HCT116 (cell line): ENCODE results near the gene VLDLR. TPM values are rescaled to one million over a fixed set of nuclear protein-coding genes. Genes with fewer than 3 reads are reported as not detected.

Experiments
- ATAC-seq: fragments of 200-7000 bp; cut with Tn5 transposase; 2 replicates; pipeline ENCODE4 v1.9.1; 2020; ENCODE audit warnings: mild to moderate bottlenecking, moderate library complexity
- BruUV-seq: library from RNA; stranded (reverse); fragments of 400-500 nt; replicated peaks from 2 replicates; lab custom pipeline; 2021; lab: Mats Ljungman, UMichigan
- CTCF ChIA-PET: fragments of 300-600 bp; sonication (Branson Sonifier 250); formaldehyde crosslinking; loops from one replicate; lab custom pipeline; 2021; ENCODE audit warnings: antibody characterized with exemption; lab: Charles Lee
- POLR2A ChIA-PET: fragments of 300-600, 350-600 bp; sonication (Branson Sonifier 250); formaldehyde crosslinking; loops from one replicate; lab custom pipeline; 2021; ENCODE audit warnings: antibody characterized with exemption; lab: Charles Lee
- RAD21 ChIA-PET, 2 experiments: fragments of 300-600 bp; sonication (Branson Sonifier 250); formaldehyde crosslinking; loops; one replicate each; lab custom pipeline; 2023; ENCODE audit warnings: low total read pairs in 2 of 2; ENCODE audit not compliant: uncharacterized antibody in 2 of 2, unreplicated experiment in 2 of 2, low non-redundant PET in 1 of 2; lab: Charles Lee
- DNase-seq: peaks from one replicate; pipeline ENCODE4 v3.0.0-alpha.2; 2010; ENCODE audit warnings: low read depth, low spot score
- H2AFZ ChIP-seq: fragments of 200-600 bp; shearing (Covaris generic), sonication (generic); 2 replicates; pipeline ENCODE4 v1.6.1; 2017; ENCODE audit warnings: low read depth, mixed run types, mixed read lengths, antibody characterized with exemption, low read length; ENCODE audit not compliant: poor library complexity, severe bottlenecking
- H3K27ac ChIP-seq: 2 replicates; pipeline ENCODE4 v1.5.1; 2012; ENCODE audit warnings: low read depth, low read length
- H3K27me3 ChIP-seq: fragments of 200-600 bp; sonication (generic); 2 replicates; pipeline ENCODE4 v1.6.1; 2016; ENCODE audit warnings: mixed run types, low read length, mixed read lengths; ENCODE audit not compliant: insufficient read depth
- H3K36me3 ChIP-seq, 2 experiments: fragments of 200-500 bp in 1 of 2; fragments of 200-600 bp in 1 of 2; sonication (Bioruptor generic) in 1 of 2; sonication (generic) in 1 of 2; 2 replicates each; pipeline versions ENCODE4 v1.5.1 to v1.6.1; 2014 to 2016; ENCODE audit warnings: low read length in 2 of 2, inconsistent platforms in 1 of 2, mixed read lengths in 1 of 2, mixed run types in 1 of 2; ENCODE audit not compliant: insufficient read depth in 2 of 2, control insufficient read depth in 1 of 2
- H3K4me1 ChIP-seq, 2 experiments: fragments of 200-600 bp in 1 of 2; sonication (generic) in 1 of 2; 2 replicates each; pipeline versions ENCODE4 v1.5.1 to v1.6.1; 2012 to 2017; ENCODE audit warnings: low read length in 2 of 2, inconsistent platforms in 1 of 2, mild to moderate bottlenecking in 1 of 2, mixed read lengths in 1 of 2, mixed run types in 1 of 2, moderate library complexity in 1 of 2; ENCODE audit not compliant: insufficient read depth in 2 of 2, control insufficient read depth in 1 of 2
- H3K4me2 ChIP-seq: fragments of 200-600 bp; sonication (generic); 2 replicates; pipeline ENCODE4 v1.6.1; 2017; ENCODE audit warnings: mixed run types, low read length, mixed read lengths
- H3K4me3 ChIP-seq, 2 experiments: fragments of 200-600 bp in 1 of 2; sonication (generic) in 1 of 2; replicated peaks in 1 of 2; 2 replicates each; pipeline ENCODE4 v1.5.1; 2011 to 2016; ENCODE audit warnings: low read length in 2 of 2, control low read depth in 1 of 2, low read depth in 1 of 2, mild to moderate bottlenecking in 1 of 2, mixed read lengths in 1 of 2, mixed run types in 1 of 2
- H3K79me2 ChIP-seq: fragments of 200-600 bp; sonication (generic); 2 replicates; pipeline ENCODE4 v1.6.1; 2017; ENCODE audit warnings: mild to moderate bottlenecking, mixed run types, low read length, moderate library complexity, mixed read lengths; ENCODE audit not compliant: insufficient read depth
- H3K9ac ChIP-seq: fragments of 200-600 bp; sonication (generic); 2 replicates; pipeline ENCODE4 v1.6.1; 2016; ENCODE audit warnings: low read length, mixed read lengths
- H3K9me2 ChIP-seq: fragments of 200-600 bp; sonication (generic), shearing (Covaris generic); 2 replicates; pipeline ENCODE4 v1.6.1; 2017; ENCODE audit warnings: mixed run types, mild to moderate bottlenecking, moderate library complexity; ENCODE audit not compliant: insufficient read depth
- H3K9me3 ChIP-seq, 2 experiments: fragments of 200-500 bp in 1 of 2; fragments of 200-600 bp in 1 of 2; sonication (Bioruptor generic) in 1 of 2; sonication (generic) in 1 of 2; 2 replicates each; pipeline ENCODE4 v1.6.1; 2014 to 2017; ENCODE audit warnings: low read length in 2 of 2, mixed read lengths in 2 of 2, inconsistent platforms in 1 of 2, low read depth in 1 of 2, mild to moderate bottlenecking in 1 of 2, mixed run types in 1 of 2, moderate library complexity in 1 of 2; ENCODE audit not compliant: control insufficient read depth in 1 of 2, insufficient read depth in 1 of 2
- H4K20me1 ChIP-seq: fragments of 200-600 bp; sonication (generic), shearing (Covaris generic); 2 replicates; pipeline ENCODE4 v1.6.1; 2017; ENCODE audit warnings: mixed run types, mild to moderate bottlenecking, moderate library complexity; ENCODE audit not compliant: insufficient read depth
- ATF3 ChIP-seq: IDR thresholded peaks from 2 replicates; pipeline ENCODE4 v1.6.1; 2012
- CEBPB ChIP-seq: IDR thresholded peaks from 2 replicates; pipeline ENCODE4 v1.6.1; 2012; ENCODE audit warnings: low read depth
- EGR1 ChIP-seq: IDR thresholded peaks from 2 replicates; pipeline ENCODE4 v1.6.1; 2012; ENCODE audit warnings: low read depth
- EZH2 ChIP-seq: fragments of 200-600 bp; sonication (generic); IDR thresholded peaks from 2 replicates; pipeline ENCODE4 v1.6.1; 2017; ENCODE audit warnings: antibody characterized with exemption, mixed run types
- EZH2phosphoT487 ChIP-seq: fragments of 200-600 bp; IDR thresholded peaks from 2 replicates; pipeline ENCODE4 v1.6.1; 2018; ENCODE audit warnings: antibody characterized with exemption, borderline replicate concordance
- JUND ChIP-seq: IDR thresholded peaks from 2 replicates; pipeline ENCODE4 v1.6.1; 2012
- MAX ChIP-seq: IDR thresholded peaks from 2 replicates; pipeline ENCODE4 v1.6.1; 2012
- POLR2A ChIP-seq: IDR thresholded peaks from 2 replicates; pipeline ENCODE4 v1.7.0; 2011; ENCODE audit warnings: borderline replicate concordance; ENCODE audit not compliant: insufficient read depth, insufficient read length; ENCODE audit errors: extremely low read depth
- POLR2AphosphoS5 ChIP-seq: IDR thresholded peaks from 2 replicates; pipeline ENCODE4 v1.6.1; 2011; ENCODE audit warnings: mild to moderate bottlenecking, low read depth, low read length, moderate library complexity
- RAD21 ChIP-seq: IDR thresholded peaks from 2 replicates; pipeline ENCODE4 v1.6.1; 2012; ENCODE audit warnings: low read depth, mild to moderate bottlenecking
- SIN3A ChIP-seq: IDR thresholded peaks from 2 replicates; pipeline ENCODE4 v1.6.1; 2012; ENCODE audit warnings: low read depth
- SP1 ChIP-seq: IDR thresholded peaks from 2 replicates; pipeline ENCODE4 v1.6.1; 2012; ENCODE audit warnings: low read depth
- SRF ChIP-seq: IDR thresholded peaks from 2 replicates; pipeline ENCODE4 v1.6.1; 2012; ENCODE audit warnings: low read depth
- TCF7L2 ChIP-seq: IDR thresholded peaks from 2 replicates; pipeline ENCODE4 v1.7.0; 2011; ENCODE audit warnings: borderline replicate concordance, inconsistent platforms; ENCODE audit not compliant: insufficient read depth, insufficient read length; ENCODE audit errors: extremely low read depth
- YY1 ChIP-seq: IDR thresholded peaks from 2 replicates; pipeline ENCODE4 v1.6.1; 2011; ENCODE audit warnings: low read length, low read depth, moderate library complexity, mild to moderate bottlenecking; ENCODE audit not compliant: insufficient replicate concordance; ENCODE audit errors: extremely low read depth
- ZFX ChIP-seq: fragments of 450-650 bp; IDR thresholded peaks from 2 replicates; pipeline ENCODE4 v1.6.1; 2017
- intact Hi-C: fragments of 100-400 bp; cut with micrococcal nuclease; formaldehyde crosslinking; loops from 2 replicates; pipeline ENCODE4 v1.10.0; 2022
- total RNA-seq: library from RNA; stranded (reverse); gene quantifications from one replicate; pipeline ENCODE4 v1.2.1, GENCODE V29; 2021; ENCODE audit not compliant: unreplicated experiment
- TF ChIP-seq, protein P1 (sequence below): IDR thresholded peaks from 2 replicates; pipeline ENCODE4 v1.6.1; 2011; ENCODE audit warnings: mild to moderate bottlenecking, low read length, moderate library complexity; ENCODE audit not compliant: insufficient replicate concordance; ENCODE audit errors: extremely low read depth

VLDLR gene
- total RNA-seq, 1 experiment from 2014 or later, result 0.17 TPM

- Histone ChIP-seq H3K36me3 (no peaks in the 10 kb centered on the region), H3K4me3 (no peak overlapping the region), H3K9me3 (no peaks in the 10 kb centered on the region), H3K9ac (no peak overlapping the region), H3K9me2 (no peaks in the 10 kb centered on the region), H3K4me1 (no peaks in the 10 kb centered on the region), H4K20me1 (no peaks in the 10 kb centered on the region), H3K79me2 (no peaks in the 10 kb centered on the region), H3K4me2 (no peak overlapping the region), H3K27me3 (peaks cover 8% of the 10 kb centered on the region; the same call in 1 of the 2 replicates), H2AFZ (no peak overlapping the region), H3K27ac (no peak overlapping the region)
- ATAC-seq, result no peak
- ChIA-PET RAD21 (no interaction called here), POLR2A (no interaction called here), CTCF (no interaction called here)
- TF ChIP-seq EZH2phosphoT487, result no peak
- no peak for TF ChIP-seq TCF7L2
- no peak for TF ChIP-seq POLR2A
- TF ChIP-seq EZH2, result no peak
- TF ChIP-seq ZFX, result no peak
- TF ChIP-seq YY1, result no peak
- TF ChIP-seq CEBPB, result no peak
- no peak for TF ChIP-seq RAD21
- no peak for TF ChIP-seq SRF
- TF ChIP-seq POLR2AphosphoS5, result no peak
- intact Hi-C loops, result no loop called here
- no TSS peak for BruUV-seq
- no peak for DNase-seq
Observed at GRCh38 chr9:2616692-2617377, 4.8 kb upstream of the VLDLR start.

- RAD21 ChIA-PET, result no interaction called here
- DNase-seq (no peak), ATAC-seq (no peak)
- Histone ChIP-seq H3K4me1 (no peaks in the 10 kb centered on the region), H3K9me2 (no peaks in the 10 kb centered on the region), H3K27ac (no peak overlapping the region), H3K9ac (no peak overlapping the region), H3K4me3 (no peak overlapping the region), H3K79me2 (no peaks in the 10 kb centered on the region), H3K27me3 (no peaks in the 10 kb centered on the region), H3K36me3 (no peaks in the 10 kb centered on the region), H3K4me2 (no peak overlapping the region), H2AFZ (no peak overlapping the region), H4K20me1 (no peaks in the 10 kb centered on the region), H3K9me3 (no peaks in the 10 kb centered on the region)
- BruUV-seq, result no TSS peak
- TF ChIP-seq EGR1 (no peak), TCF7L2 (no peak), SIN3A (no peak), SP1 (no peak), ATF3 (no peak), JUND (no peak), ZFX (no peak), MAX (no peak)
- TF ChIP-seq, protein P1, sequence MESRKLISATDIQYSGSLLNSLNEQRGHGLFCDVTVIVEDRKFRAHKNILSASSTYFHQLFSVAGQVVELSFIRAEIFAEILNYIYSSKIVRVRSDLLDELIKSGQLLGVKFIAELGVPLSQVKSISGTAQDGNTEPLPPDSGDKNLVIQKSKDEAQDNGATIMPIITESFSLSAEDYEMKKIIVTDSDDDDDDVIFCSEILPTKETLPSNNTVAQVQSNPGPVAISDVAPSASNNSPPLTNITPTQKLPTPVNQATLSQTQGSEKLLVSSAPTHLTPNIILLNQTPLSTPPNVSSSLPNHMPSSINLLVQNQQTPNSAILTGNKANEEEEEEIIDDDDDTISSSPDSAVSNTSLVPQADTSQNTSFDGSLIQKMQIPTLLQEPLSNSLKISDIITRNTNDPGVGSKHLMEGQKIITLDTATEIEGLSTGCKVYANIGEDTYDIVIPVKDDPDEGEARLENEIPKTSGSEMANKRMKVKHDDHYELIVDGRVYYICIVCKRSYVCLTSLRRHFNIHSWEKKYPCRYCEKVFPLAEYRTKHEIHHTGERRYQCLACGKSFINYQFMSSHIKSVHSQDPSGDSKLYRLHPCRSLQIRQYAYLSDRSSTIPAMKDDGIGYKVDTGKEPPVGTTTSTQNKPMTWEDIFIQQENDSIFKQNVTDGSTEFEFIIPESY, result no peak
- CTCF ChIA-PET, result no interaction called here
- POLR2A ChIA-PET, result no interaction called here
- intact Hi-C loops, result no loop called here
Observed at GRCh38 chr9:2618289-2618688, 3.3 kb upstream of the VLDLR start.
